GM12878 (cell line): ENCODE results near the gene TTC39B. TPM values are rescaled to one million over a fixed set of nuclear protein-coding genes. Genes with fewer than 3 reads are reported as not detected.
A peak's percentile ranks its signal among the peaks of the same experiment; 100 is the strongest.

ENCODE experiments used
- ATAC-seq: fragments of 200-7000 bp; cut with Tn5 transposase; 3 replicates; pipeline ENCODE4 v1.9.1; 2020; ENCODE audit warnings: mild to moderate bottlenecking, moderate library complexity
- BruUV-seq: library from RNA; stranded (reverse); fragments of 400-500 nt; replicated peaks from 2 replicates; lab custom pipeline; 2021; lab: Mats Ljungman, UMichigan
- CTCF ChIA-PET: fragments of 300-600 bp; sonication (Branson Sonifier 250); formaldehyde crosslinking; extraction: SDS; loops from one replicate; lab custom pipeline; 2021; ENCODE audit warnings: inconsistent platforms; lab: Yijun Ruan, JAX
- POLR2A ChIA-PET: fragments of 350-600 bp; formaldehyde crosslinking; extraction: SDS; loops from one replicate; lab custom pipeline; 2021; ENCODE audit warnings: inconsistent platforms; lab: Charles Lee
- RAD21 ChIA-PET: fragments of 300-600 bp; sonication (Branson Sonifier 250); formaldehyde crosslinking; loops from one replicate; lab custom pipeline; 2023; ENCODE audit warnings: antibody characterized with exemption; ENCODE audit not compliant: unreplicated experiment; lab: Charles Lee
- SMC1A ChIA-PET: fragments of 300-600 bp; sonication (Branson Sonifier 250); formaldehyde crosslinking; loops from one replicate; lab custom pipeline; 2023; ENCODE audit not compliant: unreplicated experiment, uncharacterized antibody; lab: Charles Lee
- DNase-seq: peaks from one replicate; pipeline ENCODE4 v3.0.0-alpha.2; 2011; ENCODE audit warnings: low read depth, low spot score
- FAIRE-seq: peaks from 3 replicates; lab custom pipeline; 2011; peaks lifted over from hg19 to GRCh38; lab: Jason Lieb, UNC
- H2AFZ ChIP-seq: 2 replicates; pipeline ENCODE4 v1.6.0; 2011; ENCODE audit warnings: low read depth, low read length, control low read depth; ENCODE audit not compliant: control insufficient read depth
- H3K27ac ChIP-seq: 2 replicates; pipeline ENCODE4 v1.5.1; 2011; ENCODE audit warnings: control low read depth; ENCODE audit not compliant: control insufficient read depth, insufficient read depth
- H3K27me3 ChIP-seq, 2 experiments: replicated peaks in 1 of 2; 2 replicates each; pipeline versions ENCODE4 v1.6.0 to v1.6.1; 2011; ENCODE audit warnings: low read length in 1 of 2; ENCODE audit not compliant: control insufficient read depth in 2 of 2, insufficient read depth in 2 of 2
- H3K36me3 ChIP-seq, 2 experiments: 2 replicates each; pipeline ENCODE4 v1.5.1; 2011; ENCODE audit warnings: low read length in 1 of 2; ENCODE audit not compliant: control insufficient read depth in 2 of 2, insufficient read depth in 2 of 2
- H3K4me1 ChIP-seq: 2 replicates; pipeline ENCODE4 v1.6.1; 2011; ENCODE audit warnings: mild to moderate bottlenecking, low read length, moderate library complexity, mixed read lengths; ENCODE audit not compliant: control insufficient read depth, insufficient read depth
- H3K4me2 ChIP-seq: 2 replicates; pipeline ENCODE4 v1.6.0; 2011; ENCODE audit warnings: control low read depth; ENCODE audit not compliant: control insufficient read depth, insufficient read depth
- H3K4me3 ChIP-seq: fragments of 200-600 bp; sonication (generic); 2 replicates; pipeline ENCODE4 v1.5.1; 2016
- H3K79me2 ChIP-seq: 2 replicates; pipeline ENCODE4 v1.6.0; 2011; ENCODE audit warnings: low read length; ENCODE audit not compliant: control insufficient read depth, insufficient read depth
- H3K9ac ChIP-seq: 2 replicates; pipeline ENCODE4 v1.8.0; 2011; ENCODE audit warnings: low read length, control low read depth, mixed read lengths; ENCODE audit not compliant: control insufficient read depth, insufficient read depth
- H3K9me3 ChIP-seq: replicated peaks from 3 replicates; pipeline ENCODE4 v1.5.1; 2011; ENCODE audit warnings: mild to moderate bottlenecking, low read length; ENCODE audit not compliant: control insufficient read depth, insufficient read depth
- H4K20me1 ChIP-seq: 2 replicates; pipeline ENCODE4 v1.6.0; 2011; ENCODE audit not compliant: control insufficient read depth, insufficient read depth
- ATF2 ChIP-seq: IDR thresholded peaks from 2 replicates; pipeline ENCODE4 v1.6.1; 2012; ENCODE audit warnings: low read length, inconsistent platforms
- CHD4 ChIP-seq: fragments of 200-600 bp; sonication (generic); IDR thresholded peaks from 2 replicates; pipeline ENCODE4 v1.6.1; 2016; ENCODE audit warnings: mild to moderate bottlenecking
- IKZF1 ChIP-seq: fragments of 450-650 bp; conservative IDR thresholded peaks from 2 replicates; pipeline ENCODE4 v1.6.1; 2017; ENCODE audit warnings: antibody characterized with exemption, mild to moderate bottlenecking
- MTA3 ChIP-seq: IDR thresholded peaks from 2 replicates; pipeline ENCODE4 v1.6.1; 2012; ENCODE audit warnings: low read length, inconsistent platforms, borderline replicate concordance
- POLR2AphosphoS5 ChIP-seq: IDR thresholded peaks from 2 replicates; pipeline ENCODE4 v1.6.1; 2011; ENCODE audit warnings: mild to moderate bottlenecking, low read length, inconsistent platforms
- SMARCA5 ChIP-seq: fragments of 450-650 bp; IDR thresholded peaks from 2 replicates; pipeline ENCODE4 v1.6.1; 2017; ENCODE audit warnings: mild to moderate bottlenecking
- SPI1 ChIP-seq: IDR thresholded peaks from 2 replicates; pipeline ENCODE4 v1.6.1; 2011; ENCODE audit warnings: low read depth, mild to moderate bottlenecking, low read length, moderate library complexity, borderline replicate concordance; ENCODE audit not compliant: insufficient read depth
- SUPT20H ChIP-seq: IDR thresholded peaks from 2 replicates; pipeline ENCODE4 v1.6.1; 2011; ENCODE audit warnings: low read depth, mild to moderate bottlenecking, low read length, moderate library complexity, borderline replicate concordance; ENCODE audit not compliant: control insufficient read depth
- TCF3 ChIP-seq: IDR thresholded peaks from 2 replicates; pipeline ENCODE4 v1.6.1; 2012; ENCODE audit warnings: low read depth, mild to moderate bottlenecking, low read length, borderline replicate concordance; ENCODE audit not compliant: insufficient read depth
- ZZZ3 ChIP-seq: IDR thresholded peaks from 2 replicates; pipeline ENCODE4 v1.6.1; 2011; ENCODE audit warnings: low read depth; ENCODE audit not compliant: control insufficient read depth, insufficient read length
- WGBS: methylation state at CpG from one replicate; pipeline ENCODE4 v1.1.6; 2016; ENCODE audit warnings: low lambda C conversion rate; ENCODE audit not compliant: insufficient replicate concordance, insufficient coverage; ENCODE audit errors: missing lambda C conversion rate; 5-methylcytosine and 5-hydroxymethylcytosine counted together
- in situ Hi-C: fragments of 300-500 bp; cut with MboI; formaldehyde crosslinking; loops from 9 replicates; pipeline ENCODE4 v1.14.3; 2018; ENCODE audit warnings: mixed read lengths
- intact Hi-C: fragments of 100-400 bp; cut with micrococcal nuclease; formaldehyde crosslinking; loops from one replicate; pipeline ENCODE4 v1.14.2; 2022; ENCODE audit not compliant: unreplicated experiment
- polyA plus RNA-seq, 11 experiments: library from polyadenylated mRNA; depleted of rRNA in 4 of 11; unstranded in 6 of 11; stranded (reverse) in 5 of 11; fragments of >200 nt; fragmentation: Nextera tagmentation in 4 of 11; fragmentation: Illumina TruSeq in 1 of 11; extraction: Ambion mirVana in 4 of 11; extraction: Trizol in 1 of 11; gene quantifications; 1 replicate in 1 of 11; 2 replicates in 10 of 11; pipeline versions ENCODE4 v1.2.1 to v1.2.3, GENCODE V29; 2011 to 2016; ENCODE audit warnings: inconsistent platforms in 2 of 11, missing spikeins in 2 of 11, low read depth in 1 of 11
- total RNA-seq, 4 experiments: library from RNA; depleted of rRNA in 3 of 4; stranded (reverse); fragments of >200 nt in 3 of 4; fragmentation: Illumina TruSeq in 1 of 4; extraction: Trizol in 1 of 4; gene quantifications; 2 replicates each; pipeline versions ENCODE4 v1.2.1 to v1.2.3, GENCODE V29; 2013 to 2021

Gene TTC39B
- total and polyA plus RNA-seq, 10 of the 15 experiments (the other 5 are each of a cell fraction or from before 2014, with no cell fraction given): 0.68 to 2.5 (median 1.5) TPM

GRCh38 chr9:15293804-15294316 is 13.2 kb downstream of the TTC39B start:
- no peak for FAIRE-seq
- ChIA-PET RAD21 (no interaction called here), CTCF (interaction anchor here (1.5 kb wide), 1 partner anchor 16 kb away, joined by 4 read pairs; no protein-coding TSS in a partner anchor), POLR2A (interaction anchor here (0.6 kb wide), 1 partner anchor 10 kb away, joined by 3 read pairs; no protein-coding TSS in a partner anchor), SMC1A (interaction anchor here (0.9 kb wide), 1 partner anchor 99 kb away, joined by 3 read pairs; no protein-coding TSS in a partner anchor)
- Histone ChIP-seq H3K36me3 (no peaks in the 10 kb centered on the region), H3K9ac (no peak overlapping the region), H3K79me2 (no peaks in the 10 kb centered on the region), H3K27me3 (no peaks in the 10 kb centered on the region), H3K4me3 (no peak overlapping the region), H3K4me2 (no peak overlapping the region), H2AFZ (no peak overlapping the region), H4K20me1 (no peaks in the 10 kb centered on the region), H3K4me1 (peaks cover 11% of the 10 kb centered on the region), H3K27ac (no peak overlapping the region), H3K9me3 (no peaks in the 10 kb centered on the region; the same call in 2 of the 3 replicates)
- intact Hi-C loops (no loop called here), in situ Hi-C loops (no loop called here)
- WGBS: 60% methylated on average over 10 of the region's 10 CpGs
- no peak for TF ChIP-seq MTA3
- peak; percentile 6; the same call in 1 of the 2 replicates for TF ChIP-seq SPI1
- ATAC-seq: no peak
- no peak for DNase-seq
- no TSS peak for BruUV-seq

GRCh38 chr9:15293084-15293483 is 13.9 kb downstream of the TTC39B start:
- Histone ChIP-seq H2AFZ (no peak overlapping the region), H3K4me1 (peaks cover 11% of the 10 kb centered on the region), H3K4me2 (no peak overlapping the region), H3K27ac (no peak overlapping the region), H3K79me2 (no peaks in the 10 kb centered on the region), H3K9ac (no peak overlapping the region), H3K27me3 (no peaks in the 10 kb centered on the region), H3K36me3 (no peaks in the 10 kb centered on the region), H4K20me1 (no peaks in the 10 kb centered on the region), H3K4me3 (no peak overlapping the region), H3K9me3 (no peaks in the 10 kb centered on the region; the same call in 2 of the 3 replicates)
- FAIRE-seq: no peak
- intact Hi-C loops: no loop called here
- ChIA-PET POLR2A (no interaction called here), SMC1A (interaction anchor here (1.1 kb wide), 1 partner anchor 10 kb away, joined by 4 read pairs; no protein-coding TSS in a partner anchor), CTCF (no interaction called here), RAD21 (no interaction called here)
- ATAC-seq: no peak
- BruUV-seq: no TSS peak
- DNase-seq: no peak
- TF ChIP-seq IKZF1 (no peak), SMARCA5 (no peak), SUPT20H (no peak), ATF2 (no peak), POLR2AphosphoS5 (no peak), CHD4 (no peak), ZZZ3 (no peak), TCF3 (no peak)
- in situ Hi-C loops: no loop called here
